HG02885 (cell line): ENCODE data around the gene ARL6IP6.
A peak's percentile ranks its signal among the peaks of the same experiment; 100 is the strongest.
"Not testable (repeated sequence)": the region's sequence is repeated elsewhere in the genome, so short reads cannot be mapped to it uniquely, and the experiment has no call there.

ENCODE experiments used
- ATAC-seq: cut with Tn5 transposase; IDR thresholded peaks from one replicate; pipeline ENCODE4 v1.9.1; 2021; ENCODE audit warnings: mild to moderate bottlenecking; ENCODE audit not compliant: unreplicated experiment, poor library complexity

Gene ARL6IP6

GRCh38 chr2:152720794-152721193, 2.4 kb downstream of the ARL6IP6 start:
- ATAC-seq: no peak

- ATAC-seq: not testable (repeated sequence)
Observed at GRCh38 chr2:152722639-152723038, 4.2 kb downstream of the ARL6IP6 start.

GRCh38 chr2:152723918-152724317, 5.5 kb downstream of the ARL6IP6 start:
- ATAC-seq: no peak

GRCh38 chr2:152729844-152730243, 11.4 kb downstream of the ARL6IP6 start:
- peak; percentile 39 for ATAC-seq

GRCh38 chr2:152730591-152731333, 12.3 kb downstream of the ARL6IP6 start:
- peak; percentile 77 for ATAC-seq

GRCh38 chr2:152737509-152737908, 19.1 kb downstream of the ARL6IP6 start:
- not testable (repeated sequence) for ATAC-seq

- no peak for ATAC-seq
Observed at GRCh38 chr2:152738438-152738837, 20.0 kb downstream of the ARL6IP6 start.

- ATAC-seq: not testable (repeated sequence)
Observed at GRCh38 chr2:152739705-152740104, 21.3 kb downstream of the ARL6IP6 start.

GRCh38 chr2:152740743-152741328, 22.4 kb downstream of the ARL6IP6 start:
- peak; percentile 91 for ATAC-seq

GRCh38 chr2:152743002-152743401, 24.6 kb downstream of the ARL6IP6 start:
- peak; percentile 74 for ATAC-seq

GRCh38 chr2:152747751-152748150, 29.3 kb downstream of the ARL6IP6 start:
- ATAC-seq: not testable (repeated sequence)

- no peak for ATAC-seq
Observed at GRCh38 chr2:152755029-152755428, 36.6 kb downstream of the ARL6IP6 start.

- ATAC-seq: no peak
Observed at GRCh38 chr2:152759290-152760072, 41.1 kb downstream of the ARL6IP6 start.

- no peak for ATAC-seq
Observed at GRCh38 chr2:152761214-152761613, 42.8 kb downstream of the ARL6IP6 start.

- ATAC-seq: no peak
Observed at GRCh38 chr2:152762202-152762601, 43.8 kb downstream of the ARL6IP6 start.

GRCh38 chr2:152763208-152763607, 44.8 kb downstream of the ARL6IP6 start:
- ATAC-seq: not testable (repeated sequence)

GRCh38 chr2:152763651-152764050, 45.2 kb downstream of the ARL6IP6 start:
- no peak for ATAC-seq

GRCh38 chr2:152766928-152767327, 48.5 kb downstream of the ARL6IP6 start:
- ATAC-seq: no peak

GRCh38 chr2:152781175-152781574, 62.8 kb downstream of the ARL6IP6 start:
- no peak for ATAC-seq

GRCh38 chr2:152782171-152782570, 63.8 kb downstream of the ARL6IP6 start:
- ATAC-seq: no peak

GRCh38 chr2:152790883-152791282, 72.5 kb downstream of the ARL6IP6 start:
- no peak for ATAC-seq
